Natural killer cell treated with Interleukin-12 subunit alpha and Interleukin-12 subunit beta and Interleukin-15 and Interleukin-18, amount 100 ng/mL, for 72 hours (primary cell): Measurements from ENCODE around the gene VPS26C. TPM values are rescaled to one million over a fixed set of nuclear protein-coding genes. Genes with fewer than 3 reads are reported as not detected.
"Not testable (repeated sequence)": the region's sequence is repeated elsewhere in the genome, so short reads cannot be mapped to it uniquely, and the experiment has no call there.

Experiments
- ATAC-seq, 2 donors: fragments of 150-1000 bp; cut with Tn5 transposase in 1 of 2; sonication (Bioruptor Pico), chemical (Tn5 transposase) in 1 of 2; 2 replicates each; pipeline ENCODE4 v1.10.0; 2021
- DNase-seq: peaks from one replicate; pipeline ENCODE4 v3.0.0; 2022; ENCODE audit warnings: low spot score
- H3K27ac Mint-ChIP-seq, 2 donors: 1 replicate in 1 of 2; 2 replicates in 1 of 2; pipeline ENCODE4 v1.8.0; 2022; ENCODE audit warnings: mixed read lengths in 2 of 2, mild to moderate bottlenecking in 1 of 2, moderate library complexity in 1 of 2
- H3K27me3 Mint-ChIP-seq, 2 donors: 1 replicate in 1 of 2; 2 replicates in 1 of 2; pipeline ENCODE4 v1.8.0; 2022; ENCODE audit warnings: mixed read lengths in 2 of 2
- H3K36me3 Mint-ChIP-seq: one replicate; pipeline ENCODE4 v1.8.0; 2022; ENCODE audit warnings: mixed read lengths
- H3K4me1 Mint-ChIP-seq, 2 donors: 1 replicate in 1 of 2; 2 replicates in 1 of 2; pipeline ENCODE4 v1.8.0; 2022; ENCODE audit warnings: low read depth in 2 of 2, mixed read lengths in 2 of 2, mild to moderate bottlenecking in 1 of 2
- H3K4me3 Mint-ChIP-seq: one replicate; pipeline ENCODE4 v1.8.0; 2022; ENCODE audit warnings: mixed read lengths
- H3K9me3 Mint-ChIP-seq: 2 replicates; pipeline ENCODE4 v1.8.0; 2022; ENCODE audit warnings: mixed read lengths
- total RNA-seq, 2 donors: library from RNA; stranded (reverse); gene quantifications; one replicate each; pipeline ENCODE4 v1.2.3, GENCODE V29; 2022

The VPS26C gene
- 10 to 100 TPM; 62.0 to 87.0 TPM for total RNA-seq

GRCh38 chr21:37267269-37268185 is at the start of gene VPS26C:
VPS26C (minus strand) TSS chr21:37267334; CDS start chr21:37267294, 40 bp downstream.
- H3K36me3 Mint-ChIP-seq = no peaks in the 10 kb centered on the region
- no peaks in the 10 kb centered on the region for H3K27me3 Mint-ChIP-seq
- H3K4me1 Mint-ChIP-seq = peaks cover 29 to 36% of the 10 kb centered on the region in 2 donors
- DNase-seq (peak; percentile 100), ATAC-seq (peak; percentile 95 to 96)
- H3K4me3 Mint-ChIP-seq = peak within 1 kb of the TSS; percentile 87
- no peaks in the 10 kb centered on the region for H3K9me3 Mint-ChIP-seq
- H3K27ac Mint-ChIP-seq = peak within 1 kb of the TSS; percentile 88 to 96

- H3K4me1 Mint-ChIP-seq, DNase-seq, H3K36me3 Mint-ChIP-seq, ATAC-seq, H3K9me3 Mint-ChIP-seq, H3K4me3 Mint-ChIP-seq, H3K27ac Mint-ChIP-seq: not testable (repeated sequence)
- peaks cover 11 to 23% of the 10 kb centered on the region in 2 donors for H3K27me3 Mint-ChIP-seq
Observed at GRCh38 chr21:37316072-37316471, 48.9 kb upstream of the VPS26C start.

DNA sequence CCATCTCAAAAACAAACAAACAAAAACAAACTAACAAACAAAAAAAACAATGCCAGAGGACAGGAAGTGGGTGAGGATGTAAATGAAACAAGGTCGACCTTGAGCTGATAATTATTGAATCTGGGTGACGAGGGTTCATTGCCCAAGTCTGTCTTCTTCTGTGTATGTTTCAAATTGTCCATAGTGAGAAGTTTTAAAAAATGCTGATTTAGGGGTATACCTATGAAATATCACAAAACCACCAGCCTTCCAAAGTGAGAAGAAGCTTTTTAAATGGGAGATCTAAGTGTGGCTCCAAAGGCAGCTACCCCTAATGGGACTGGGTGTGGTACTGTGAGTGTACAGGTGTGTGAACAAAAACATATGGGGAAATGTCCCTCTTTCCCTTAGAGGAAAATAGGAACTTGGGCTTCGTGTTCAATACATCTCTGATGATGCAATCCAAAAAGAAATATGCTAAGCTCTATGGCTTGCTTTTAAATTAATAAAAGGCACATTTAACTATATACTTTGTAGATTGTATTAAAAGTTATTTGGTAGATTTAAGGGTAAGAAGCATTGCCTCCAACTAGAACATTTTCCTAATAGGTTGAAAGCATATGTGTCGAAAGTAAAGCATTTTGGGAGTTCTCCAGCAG is 33.1 kb upstream of the VPS26C start:
- Mint-ChIP-seq H3K9me3 (no peaks in the 10 kb centered on the region), H3K4me1 (no peaks in the 10 kb centered on the region), H3K27me3 (peaks cover 3 to 6% of the 10 kb centered on the region in 2 donors), H3K4me3 (no peak overlapping the region), H3K36me3 (no peaks in the 10 kb centered on the region), H3K27ac (no peak overlapping the region)
- ATAC-seq (no peak), DNase-seq (no peak)

DNA sequence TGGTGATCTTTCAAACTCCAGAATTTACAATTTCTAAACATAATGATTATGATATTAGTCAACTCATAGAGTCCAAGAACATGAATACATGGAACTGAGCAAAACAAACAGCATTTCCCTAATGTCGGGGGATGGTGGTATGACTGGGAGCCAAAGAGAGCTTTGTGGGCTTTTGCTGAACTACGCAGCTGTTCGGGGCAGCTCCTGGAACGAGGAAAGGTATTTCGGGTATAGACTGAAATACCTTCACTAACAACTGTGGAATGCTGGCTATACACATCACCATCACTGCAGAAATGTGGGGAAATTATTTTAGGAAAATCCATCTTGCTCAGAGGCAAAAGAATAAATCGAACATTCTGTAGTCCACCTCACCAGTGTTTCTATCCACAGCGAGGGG is 30.2 kb upstream of the VPS26C start:
- Mint-ChIP-seq H3K4me3 (no peak overlapping the region), H3K4me1 (no peaks in the 10 kb centered on the region), H3K27ac (no peak overlapping the region), H3K36me3 (no peaks in the 10 kb centered on the region), H3K9me3 (no peaks in the 10 kb centered on the region), H3K27me3 (peaks cover 3 to 10% of the 10 kb centered on the region in 2 donors)
- ATAC-seq (no peak), DNase-seq (no peak)

- Mint-ChIP-seq H3K36me3 (no peaks in the 10 kb centered on the region), H3K9me3 (no peaks in the 10 kb centered on the region), H3K4me1 (no peaks in the 10 kb centered on the region), H3K27me3 (peaks cover 5 to 11% of the 10 kb centered on the region in 2 donors), H3K4me3 (no peak overlapping the region), H3K27ac (peak overlapping the region in 1 of 2 donors; percentile 21)
- DNase-seq (no peak), ATAC-seq (no peak)
Observed at GRCh38 chr21:37294679-37295078, 27.5 kb upstream of the VPS26C start.

DNA sequence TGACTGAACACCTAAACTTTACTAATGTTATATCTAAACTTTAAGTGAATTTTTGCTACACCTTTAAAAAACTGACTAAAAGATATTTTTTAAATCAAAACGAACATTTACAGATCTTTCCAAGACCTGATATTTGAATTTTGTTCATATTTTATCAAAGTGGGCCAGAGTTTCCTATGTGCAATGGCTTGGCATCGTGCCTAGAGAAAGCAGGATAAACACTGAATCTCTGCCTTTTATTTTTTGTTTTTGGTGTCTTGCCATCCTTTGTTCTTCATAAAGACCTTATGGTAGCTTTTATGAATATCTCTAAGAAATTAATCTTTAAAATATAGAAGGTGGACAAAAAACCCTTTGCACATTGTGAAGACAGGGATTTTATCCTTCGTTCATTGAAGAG is 25.8 kb upstream of the VPS26C start:
- Mint-ChIP-seq H3K4me3 (no peak overlapping the region), H3K9me3 (no peaks in the 10 kb centered on the region), H3K36me3 (no peaks in the 10 kb centered on the region), H3K27ac (no peak overlapping the region), H3K4me1 (no peaks in the 10 kb centered on the region), H3K27me3 (peaks cover 5 to 11% of the 10 kb centered on the region in 2 donors)
- no peak for ATAC-seq
- DNase-seq = no peak

- no peak for DNase-seq
- H3K4me1 Mint-ChIP-seq = no peaks in the 10 kb centered on the region
- H3K27ac Mint-ChIP-seq = no peak overlapping the region
- ATAC-seq = no peak
- no peak overlapping the region for H3K4me3 Mint-ChIP-seq
- no peaks in the 10 kb centered on the region for H3K36me3 Mint-ChIP-seq
- H3K9me3 Mint-ChIP-seq = no peaks in the 10 kb centered on the region
- H3K27me3 Mint-ChIP-seq = peaks cover 5 to 11% of the 10 kb centered on the region in 2 donors
Observed at GRCh38 chr21:37292041-37292440, 24.9 kb upstream of the VPS26C start.

DNA sequence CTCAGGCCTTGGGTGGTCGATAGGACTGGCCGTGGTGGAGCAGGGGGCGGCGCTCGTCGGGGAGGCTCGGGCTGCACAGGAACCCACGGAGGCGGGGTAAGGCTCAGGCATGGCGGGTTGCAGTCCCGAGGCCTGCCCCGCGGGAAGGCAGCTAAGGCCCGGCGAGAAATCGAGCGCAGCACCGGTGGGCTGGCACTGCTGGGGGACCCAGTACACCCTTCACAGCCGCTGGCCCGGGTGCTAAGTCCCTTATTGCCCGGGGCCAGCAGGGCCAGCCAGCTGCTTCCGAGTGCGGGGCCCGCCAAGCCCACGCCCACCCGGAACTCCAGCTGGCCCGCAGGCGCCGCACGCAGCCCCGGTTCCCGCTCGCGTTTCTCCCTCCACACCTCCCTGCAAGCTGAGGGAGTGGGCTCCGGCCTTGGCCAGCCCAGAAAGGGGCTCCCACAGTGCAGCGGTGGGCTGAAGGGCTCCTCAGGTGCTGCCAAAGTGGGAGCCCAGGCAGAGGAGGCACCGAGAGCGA is 16.1 kb upstream of the VPS26C start:
- H3K27me3 Mint-ChIP-seq, H3K27ac Mint-ChIP-seq, H3K4me1 Mint-ChIP-seq, ATAC-seq, H3K36me3 Mint-ChIP-seq, DNase-seq, H3K4me3 Mint-ChIP-seq, H3K9me3 Mint-ChIP-seq: not testable (repeated sequence)

- not testable (repeated sequence) for ATAC-seq, H3K9me3 Mint-ChIP-seq, H3K36me3 Mint-ChIP-seq, H3K27me3 Mint-ChIP-seq, DNase-seq, H3K4me1 Mint-ChIP-seq
- Mint-ChIP-seq H3K4me3 (peak overlapping the region; percentile 38), H3K27ac (peak overlapping the region in 1 of 2 donors; percentile 50)
Observed at GRCh38 chr21:37282602-37283001, 15.5 kb upstream of the VPS26C start.

DNA sequence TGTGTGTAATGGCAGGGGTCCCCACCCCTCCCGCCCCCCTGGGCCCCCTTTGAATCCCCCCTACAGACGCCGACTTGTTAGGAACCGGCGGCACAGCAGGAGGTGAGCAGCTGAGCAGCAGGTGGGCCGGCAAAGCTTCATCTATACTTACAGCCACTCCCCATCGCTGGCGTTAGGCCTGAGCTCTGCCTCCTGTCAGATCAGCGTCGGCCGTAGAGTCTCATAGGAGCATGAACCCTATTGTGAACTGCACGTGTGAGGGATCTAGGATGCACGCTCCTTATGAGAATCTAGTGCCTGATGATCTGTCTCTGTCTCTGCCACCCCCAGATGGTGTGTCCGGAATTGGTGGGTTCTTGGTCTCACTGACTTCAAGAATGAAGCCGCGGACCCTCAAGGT is 14.9 kb upstream of the VPS26C start:
- H3K9me3 Mint-ChIP-seq = no peaks in the 10 kb centered on the region
- H3K36me3 Mint-ChIP-seq = no peaks in the 10 kb centered on the region
- peak overlapping the region in 1 of 2 donors; percentile 50 for H3K27ac Mint-ChIP-seq
- no peaks in the 10 kb centered on the region for H3K27me3 Mint-ChIP-seq
- DNase-seq = no peak
- peak in 1 of 2 donors; percentile 64 for ATAC-seq
- H3K4me3 Mint-ChIP-seq = peak overlapping the region; percentile 38
- H3K4me1 Mint-ChIP-seq = peaks cover 0 to 8% of the 10 kb centered on the region in 2 donors

- H3K9me3 Mint-ChIP-seq = no peaks in the 10 kb centered on the region
- peaks cover 0 to 8% of the 10 kb centered on the region in 2 donors for H3K4me1 Mint-ChIP-seq
- H3K27ac Mint-ChIP-seq = peak overlapping the region in 1 of 2 donors; percentile 15
- H3K4me3 Mint-ChIP-seq = no peak overlapping the region
- no peak for ATAC-seq
- no peaks in the 10 kb centered on the region for H3K27me3 Mint-ChIP-seq
- no peak for DNase-seq
- H3K36me3 Mint-ChIP-seq = no peaks in the 10 kb centered on the region
Observed at GRCh38 chr21:37281579-37281978, 14.4 kb upstream of the VPS26C start.

DNA sequence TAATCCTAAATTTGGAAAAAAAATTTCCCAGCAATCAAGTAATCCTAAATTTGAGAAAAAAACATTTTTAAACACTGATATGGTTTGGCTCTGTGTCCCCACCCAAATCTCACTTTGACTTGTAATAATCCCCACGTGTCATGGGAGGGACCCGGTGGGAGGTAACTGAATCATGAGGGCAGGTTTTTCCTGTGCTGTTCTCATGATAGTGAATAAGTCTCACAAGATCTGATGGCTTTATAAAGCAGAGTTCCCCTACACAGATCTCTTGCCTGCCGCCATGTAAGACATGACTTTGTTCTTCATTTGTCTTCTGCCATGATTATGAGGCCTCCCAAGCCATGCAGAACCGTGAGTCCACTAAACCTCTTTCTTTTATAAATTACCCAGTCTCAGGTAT is 12.1 kb upstream of the VPS26C start:
- H3K36me3 Mint-ChIP-seq, H3K4me1 Mint-ChIP-seq, H3K4me3 Mint-ChIP-seq, H3K27ac Mint-ChIP-seq, ATAC-seq, H3K9me3 Mint-ChIP-seq, DNase-seq, H3K27me3 Mint-ChIP-seq: not testable (repeated sequence)

- Mint-ChIP-seq H3K27ac (no peak overlapping the region), H3K4me3 (no peak overlapping the region), H3K27me3 (no peaks in the 10 kb centered on the region), H3K9me3 (no peaks in the 10 kb centered on the region), H3K4me1 (peaks cover 6 to 8% of the 10 kb centered on the region in 2 donors), H3K36me3 (no peaks in the 10 kb centered on the region)
- DNase-seq (no peak), ATAC-seq (no peak)
Observed at GRCh38 chr21:37278199-37278598, 11.1 kb upstream of the VPS26C start.

- Mint-ChIP-seq H3K27ac (no peak overlapping the region), H3K36me3 (no peaks in the 10 kb centered on the region), H3K27me3 (no peaks in the 10 kb centered on the region), H3K4me3 (no peak overlapping the region), H3K9me3 (no peaks in the 10 kb centered on the region), H3K4me1 (peaks cover 3 to 6% of the 10 kb centered on the region in 2 donors)
- no peak for ATAC-seq
- DNase-seq = no peak
Observed at GRCh38 chr21:37276377-37276776, 9.2 kb upstream of the VPS26C start.
